Endothelial cell of umbilical vein (primary cell): Measurements from ENCODE around the gene PGM2L1. TPM values are rescaled to one million over a fixed set of nuclear protein-coding genes. Genes with fewer than 3 reads are reported as not detected.

ENCODE experiments used
- BruUV-seq: library from RNA; stranded (reverse); fragments of 400-500 nt; replicated peaks from 2 replicates; lab custom pipeline; 2021; lab: Mats Ljungman, UMichigan
- CTCF ChIA-PET: fragments of 300-600, 350-600 bp; sonication (Branson Sonifier 250); formaldehyde crosslinking; loops from one replicate; lab custom pipeline; 2021; ENCODE audit warnings: antibody characterized with exemption, inconsistent platforms; lab: Charles Lee
- POLR2A ChIA-PET: fragments of 300-600, 350-600 bp; sonication (Branson Sonifier 250); formaldehyde crosslinking; loops from one replicate; lab custom pipeline; 2021; ENCODE audit warnings: antibody characterized with exemption, inconsistent platforms; lab: Charles Lee
- DNase-seq: peaks from one replicate; pipeline ENCODE4 v3.0.0-alpha.2; 2011; ENCODE audit warnings: low read depth, low spot score
- FAIRE-seq: peaks from 2 replicates; lab custom pipeline; 2011; peaks lifted over from hg19 to GRCh38; lab: Jason Lieb, UNC
- H2AFZ ChIP-seq: 2 replicates; pipeline ENCODE4 v1.6.0; 2012; ENCODE audit warnings: low read depth, low read length, control low read depth, inconsistent platforms
- H3K27ac ChIP-seq: 2 replicates; pipeline ENCODE4 v1.5.1; 2011; ENCODE audit warnings: low read depth, mild to moderate bottlenecking, control low read depth, low read length, moderate library complexity; ENCODE audit not compliant: insufficient read depth
- H3K27me3 ChIP-seq, 2 experiments: 2 replicates each; pipeline versions ENCODE4 v1.6.0 to v1.6.1; 2011; ENCODE audit warnings: low read length in 2 of 2, mixed read lengths in 1 of 2; ENCODE audit not compliant: control insufficient read depth in 2 of 2, insufficient read depth in 2 of 2
- H3K36me3 ChIP-seq, 2 experiments: 2 replicates in 1 of 2; 3 replicates in 1 of 2; pipeline ENCODE4 v1.5.1; 2011; ENCODE audit warnings: low read length in 2 of 2, mild to moderate bottlenecking in 1 of 2, moderate library complexity in 1 of 2; ENCODE audit not compliant: control insufficient read depth in 2 of 2, insufficient read depth in 2 of 2; ENCODE audit errors: extremely low read depth in 1 of 2
- H3K4me1 ChIP-seq: 3 replicates; pipeline ENCODE4 v1.5.1; 2011; ENCODE audit warnings: mild to moderate bottlenecking, low read length; ENCODE audit not compliant: control insufficient read depth, insufficient read depth; ENCODE audit errors: extremely low read depth
- H3K4me2 ChIP-seq: 2 replicates; pipeline ENCODE4 v1.6.1; 2011; ENCODE audit warnings: low read length, control low read depth, mixed read lengths; ENCODE audit not compliant: insufficient read depth
- H3K4me3 ChIP-seq, 3 experiments: fragments of 200-600 bp in 1 of 3; sonication (generic), shearing (Covaris generic) in 1 of 3; replicated peaks in 1 of 3; 2 replicates each; pipeline ENCODE4 v1.5.1; 2011 to 2016; ENCODE audit warnings: control low read depth in 3 of 3, low read length in 3 of 3, mild to moderate bottlenecking in 2 of 3, inconsistent platforms in 1 of 3, low read depth in 1 of 3, moderate library complexity in 1 of 3; ENCODE audit not compliant: insufficient read depth in 1 of 3
- H3K79me2 ChIP-seq: 2 replicates; pipeline ENCODE4 v1.6.0; 2012; ENCODE audit warnings: low read length, inconsistent platforms; ENCODE audit not compliant: control insufficient read depth, insufficient read depth
- H3K9ac ChIP-seq: replicated peaks from 2 replicates; pipeline ENCODE3; 2011; ENCODE audit warnings: low read length, control low read depth; ENCODE audit not compliant: insufficient read depth; ENCODE audit errors: extremely low read depth
- H3K9me1 ChIP-seq: replicated peaks from 3 replicates; pipeline ENCODE4 v1.6.0; 2011; ENCODE audit warnings: mild to moderate bottlenecking, low read length; ENCODE audit not compliant: control insufficient read depth, insufficient read depth; ENCODE audit errors: extremely low read depth
- H3K9me3 ChIP-seq: replicated peaks from 2 replicates; pipeline ENCODE4 v1.5.1; 2012; ENCODE audit warnings: low read length, inconsistent platforms; ENCODE audit not compliant: control insufficient read depth, insufficient read depth
- H4K20me1 ChIP-seq: replicated peaks from 2 replicates; pipeline ENCODE3; 2011; ENCODE audit warnings: mild to moderate bottlenecking, low read length; ENCODE audit not compliant: control insufficient read depth, insufficient read depth; ENCODE audit errors: extremely low read depth
- EZH2 ChIP-seq: IDR thresholded peaks from 2 replicates; pipeline ENCODE4 v1.6.1; 2012; ENCODE audit warnings: borderline replicate concordance, low read depth, mild to moderate bottlenecking, moderate library complexity, low read length, inconsistent platforms; ENCODE audit not compliant: severe bottlenecking
- FOS ChIP-seq: IDR thresholded peaks from 2 replicates; pipeline ENCODE4 v1.6.1; 2011; ENCODE audit warnings: mild to moderate bottlenecking, low read length, moderate library complexity, borderline replicate concordance; ENCODE audit not compliant: insufficient read depth
- GATA2 ChIP-seq: IDR thresholded peaks from 2 replicates; pipeline ENCODE4 v1.7.0; 2011; ENCODE audit warnings: low read depth, mild to moderate bottlenecking, moderate library complexity, mixed read lengths, low read length; ENCODE audit not compliant: insufficient read length, insufficient read depth
- JUN ChIP-seq: IDR thresholded peaks from 2 replicates; pipeline ENCODE4 v1.6.1; 2011; ENCODE audit warnings: borderline replicate concordance, low read depth; ENCODE audit not compliant: insufficient read length, insufficient read depth
- MYC ChIP-seq: IDR thresholded peaks from one replicate; pipeline ENCODE4 v1.6.1; 2011; ENCODE audit warnings: mild to moderate bottlenecking, low read depth, low read length
- POLR2A ChIP-seq: IDR thresholded peaks from 2 replicates; pipeline ENCODE4 v1.6.1; 2012; ENCODE audit warnings: low read depth, mild to moderate bottlenecking, control low read depth, low read length
- POLR2AphosphoS5 ChIP-seq: IDR thresholded peaks from 2 replicates; pipeline ENCODE4 v1.6.1; 2012; ENCODE audit warnings: low read depth, mild to moderate bottlenecking, control low read depth, low read length, moderate library complexity; ENCODE audit not compliant: insufficient read depth
- dilution Hi-C: fragments of 300-500 bp; cut with MboI; formaldehyde crosslinking; loops from one replicate; pipeline ENCODE4 v1.15.0; 2019; ENCODE audit warnings: low sequenced_read_pairs; ENCODE audit not compliant: extremely low pct_ligation_motif_present
- intact Hi-C: fragments of 100-400 bp; cut with micrococcal nuclease; formaldehyde crosslinking; loops from one replicate; pipeline ENCODE4 v1.10.0; 2022
- polyA plus RNA-seq, 4 experiments: library from polyadenylated mRNA; depleted of rRNA in 3 of 4; stranded (reverse) in 3 of 4; unstranded in 1 of 4; fragments of >200 nt; gene quantifications; 2 replicates each; pipeline versions ENCODE4 v1.2.1 to v1.2.3, GENCODE V29; 2011 to 2012; ENCODE audit warnings: missing spikeins in 1 of 4
- total RNA-seq: library from RNA; stranded (reverse); gene quantifications from 2 replicates; pipeline ENCODE4 v1.2.3, GENCODE V29; 2021
- TF ChIP-seq, protein P1 (sequence below): IDR thresholded peaks from 2 replicates; pipeline ENCODE4 v1.6.1; 2011; ENCODE audit not compliant: insufficient read depth, insufficient read length
- TF ChIP-seq, protein P2 (sequence below), 2 donors: IDR thresholded peaks; 1 replicate in 1 of 2; 2 replicates in 1 of 2; pipeline ENCODE4 v1.5.1; 2011; ENCODE audit warnings: low read length in 2 of 2, mild to moderate bottlenecking in 2 of 2, moderate library complexity in 2 of 2, control low read depth in 1 of 2, inconsistent platforms in 1 of 2, low read depth in 1 of 2; ENCODE audit not compliant: insufficient read depth in 1 of 2; ENCODE audit errors: extremely low read depth in 1 of 2

Gene PGM2L1
- total and polyA plus RNA-seq, 2 donors (not counting 3 experiments of a cell fraction or from before 2014, with no cell fraction given) = 7.9 to 31.4 TPM

DNA sequence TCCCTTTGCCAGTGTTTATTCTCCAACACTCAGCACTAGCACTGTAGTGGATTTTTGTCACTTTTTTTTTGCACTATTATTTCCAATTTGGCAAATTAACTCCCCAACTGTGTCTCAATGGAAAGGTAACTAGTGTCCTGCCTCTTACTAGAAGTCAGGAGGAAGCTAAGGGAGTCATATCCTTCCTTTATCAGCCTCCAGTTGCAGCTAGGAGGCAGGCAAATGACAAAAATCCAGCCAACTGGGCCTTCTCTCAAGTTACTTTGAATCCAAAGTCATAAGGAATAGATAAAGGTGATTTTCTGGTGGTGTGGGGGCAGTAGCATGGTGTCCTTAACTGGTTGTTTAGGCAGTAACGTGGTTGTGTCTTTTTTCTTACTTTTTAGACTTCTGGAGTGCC is 71.2 kb downstream of the PGM2L1 start:
- Histone ChIP-seq H3K36me3 (peaks cover 0 to 2% of the 10 kb centered on the region in 2 experiments), H2AFZ (peak overlapping the region; percentile 10), H3K27ac (peak overlapping the region; percentile 48), H3K9ac (peak overlapping the region; percentile 10), H3K4me3 (no peak overlapping the region), H3K4me2 (peak overlapping the region; percentile 38), H3K9me1 (no peaks in the 10 kb centered on the region), H3K9me3 (no peaks in the 10 kb centered on the region), H3K4me1 (peaks cover 66% of the 10 kb centered on the region), H3K79me2 (no peaks in the 10 kb centered on the region), H4K20me1 (no peaks in the 10 kb centered on the region), H3K27me3 (no peaks in the 10 kb centered on the region)
- BruUV-seq = no TSS peak
- peak; percentile 76 for DNase-seq
- CTCF ChIA-PET = interaction anchor here (1.0 to 4.2 kb wide), 6 partner anchors 13 to 399 kb away, joined by 3 to 27 read pairs (median 10); no protein-coding TSS in a partner anchor
- TF ChIP-seq FOS (peak; percentile 7), EZH2 (no peak)
- peak; percentile 75 for FAIRE-seq
- POLR2A ChIA-PET = no interaction called here
- dilution Hi-C loops = no loop called here
- intact Hi-C loops = no loop called here

DNA sequence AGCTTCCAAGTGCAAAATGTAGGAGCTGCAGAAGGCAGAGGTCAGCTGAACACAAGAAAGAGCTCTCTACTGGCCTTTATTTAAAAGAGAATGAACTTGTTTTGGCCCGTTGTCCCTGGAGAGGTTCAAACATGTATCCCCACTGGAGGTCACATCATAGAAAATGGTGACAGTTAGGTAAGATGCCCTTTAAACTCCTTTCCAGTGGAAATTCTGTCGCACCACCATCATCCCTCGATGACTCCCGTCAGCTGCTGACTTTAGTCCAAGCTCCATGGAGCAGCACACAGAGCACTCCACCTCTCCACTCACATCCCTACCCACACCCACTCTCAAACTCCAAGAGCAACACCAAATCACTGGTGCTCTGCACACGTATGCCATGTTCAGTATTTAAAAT is 71.6 kb downstream of the PGM2L1 start:
- no TSS peak for BruUV-seq
- POLR2A ChIA-PET = no interaction called here
- no peak for TF ChIP-seq GATA2
- TF ChIP-seq JUN = no peak
- TF ChIP-seq, protein P1, sequence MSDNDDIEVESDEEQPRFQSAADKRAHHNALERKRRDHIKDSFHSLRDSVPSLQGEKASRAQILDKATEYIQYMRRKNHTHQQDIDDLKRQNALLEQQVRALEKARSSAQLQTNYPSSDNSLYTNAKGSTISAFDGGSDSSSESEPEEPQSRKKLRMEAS = no peak
- TF ChIP-seq POLR2A = no peak
- no peak for TF ChIP-seq EZH2
- TF ChIP-seq, protein P2, sequence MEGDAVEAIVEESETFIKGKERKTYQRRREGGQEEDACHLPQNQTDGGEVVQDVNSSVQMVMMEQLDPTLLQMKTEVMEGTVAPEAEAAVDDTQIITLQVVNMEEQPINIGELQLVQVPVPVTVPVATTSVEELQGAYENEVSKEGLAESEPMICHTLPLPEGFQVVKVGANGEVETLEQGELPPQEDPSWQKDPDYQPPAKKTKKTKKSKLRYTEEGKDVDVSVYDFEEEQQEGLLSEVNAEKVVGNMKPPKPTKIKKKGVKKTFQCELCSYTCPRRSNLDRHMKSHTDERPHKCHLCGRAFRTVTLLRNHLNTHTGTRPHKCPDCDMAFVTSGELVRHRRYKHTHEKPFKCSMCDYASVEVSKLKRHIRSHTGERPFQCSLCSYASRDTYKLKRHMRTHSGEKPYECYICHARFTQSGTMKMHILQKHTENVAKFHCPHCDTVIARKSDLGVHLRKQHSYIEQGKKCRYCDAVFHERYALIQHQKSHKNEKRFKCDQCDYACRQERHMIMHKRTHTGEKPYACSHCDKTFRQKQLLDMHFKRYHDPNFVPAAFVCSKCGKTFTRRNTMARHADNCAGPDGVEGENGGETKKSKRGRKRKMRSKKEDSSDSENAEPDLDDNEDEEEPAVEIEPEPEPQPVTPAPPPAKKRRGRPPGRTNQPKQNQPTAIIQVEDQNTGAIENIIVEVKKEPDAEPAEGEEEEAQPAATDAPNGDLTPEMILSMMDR (IDR thresholded peaks at IDR 0.05; ENCODE audit: extremely low read depth in 1 of 2, insufficient read depth in 1 of 2, low read depth in 1 of 2, low read length in 2 of 2) = no peak
- no peak for TF ChIP-seq FOS
- TF ChIP-seq MYC = no peak
- TF ChIP-seq POLR2AphosphoS5 = no peak
- Histone ChIP-seq H3K4me1 (peaks cover 64% of the 10 kb centered on the region), H3K4me3 (no peak overlapping the region), H2AFZ (peak overlapping the region; percentile 10), H3K9ac (peak overlapping the region; percentile 10), H3K27ac (peak overlapping the region; percentile 48), H3K36me3 (peaks cover 0 to 2% of the 10 kb centered on the region in 2 experiments), H3K79me2 (no peaks in the 10 kb centered on the region), H3K4me2 (peak overlapping the region; percentile 38), H3K9me3 (no peaks in the 10 kb centered on the region), H4K20me1 (no peaks in the 10 kb centered on the region), H3K9me1 (no peaks in the 10 kb centered on the region), H3K27me3 (no peaks in the 10 kb centered on the region)
- intact Hi-C loops (no loop called here), dilution Hi-C loops (no loop called here)
- CTCF ChIA-PET = interaction anchor here (1.0 to 4.2 kb wide), 6 partner anchors 13 to 399 kb away, joined by 3 to 27 read pairs (median 10); no protein-coding TSS in a partner anchor
- peak; percentile 62 for DNase-seq
- no peak for FAIRE-seq
